Loucy (cell line): ENCODE data around the gene ARHGAP19.

Experiments used
- EZH2phosphoT487 ChIP-seq: fragments of 200-600 bp; IDR thresholded peaks from 2 replicates; pipeline ENCODE4 v1.6.1; 2018; ENCODE audit warnings: antibody characterized with exemption, mild to moderate bottlenecking, moderate library complexity, borderline replicate concordance
- TF ChIP-seq, protein P1 (sequence below): fragments of 200-600 bp; sonication (generic); conservative IDR thresholded peaks from 2 replicates; pipeline ENCODE4 v1.5.1; 2014; ENCODE audit warnings: mild to moderate bottlenecking, antibody characterized with exemption, low read length

DNA sequence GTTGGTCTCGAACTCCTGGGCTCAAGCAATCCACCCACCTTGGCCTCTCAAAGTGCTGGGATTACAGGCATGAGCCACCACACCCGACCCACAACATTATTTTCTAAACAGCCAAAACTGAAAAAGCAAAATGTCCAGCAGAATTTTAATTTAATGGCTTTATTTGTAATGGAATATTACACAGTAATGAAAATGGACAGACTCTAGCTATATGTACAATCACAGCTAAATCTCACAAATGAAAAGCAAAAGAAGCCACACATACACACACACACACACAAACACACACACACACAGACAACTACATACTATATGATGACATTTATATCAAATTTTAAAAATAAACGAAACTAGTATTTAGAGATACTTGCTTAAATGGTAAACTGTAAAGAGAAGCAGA lies 18.7 kb downstream of the ARHGAP19 start:
- TF ChIP-seq, protein P1, sequence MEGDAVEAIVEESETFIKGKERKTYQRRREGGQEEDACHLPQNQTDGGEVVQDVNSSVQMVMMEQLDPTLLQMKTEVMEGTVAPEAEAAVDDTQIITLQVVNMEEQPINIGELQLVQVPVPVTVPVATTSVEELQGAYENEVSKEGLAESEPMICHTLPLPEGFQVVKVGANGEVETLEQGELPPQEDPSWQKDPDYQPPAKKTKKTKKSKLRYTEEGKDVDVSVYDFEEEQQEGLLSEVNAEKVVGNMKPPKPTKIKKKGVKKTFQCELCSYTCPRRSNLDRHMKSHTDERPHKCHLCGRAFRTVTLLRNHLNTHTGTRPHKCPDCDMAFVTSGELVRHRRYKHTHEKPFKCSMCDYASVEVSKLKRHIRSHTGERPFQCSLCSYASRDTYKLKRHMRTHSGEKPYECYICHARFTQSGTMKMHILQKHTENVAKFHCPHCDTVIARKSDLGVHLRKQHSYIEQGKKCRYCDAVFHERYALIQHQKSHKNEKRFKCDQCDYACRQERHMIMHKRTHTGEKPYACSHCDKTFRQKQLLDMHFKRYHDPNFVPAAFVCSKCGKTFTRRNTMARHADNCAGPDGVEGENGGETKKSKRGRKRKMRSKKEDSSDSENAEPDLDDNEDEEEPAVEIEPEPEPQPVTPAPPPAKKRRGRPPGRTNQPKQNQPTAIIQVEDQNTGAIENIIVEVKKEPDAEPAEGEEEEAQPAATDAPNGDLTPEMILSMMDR: no peak
- TF ChIP-seq EZH2phosphoT487: no peak
